Breast epithelium (tissue), 3 donors: ENCODE results near the gene IL22RA2.

Experiments
- CTCF ChIP-seq, 3 donors: fragments of 450-650 bp; IDR thresholded peaks; one replicate each; pipeline ENCODE4 v1.5.1; 2016 to 2017; ENCODE audit warnings: antibody characterized with exemption in 3 of 3, mild to moderate bottlenecking in 3 of 3, moderate library complexity in 3 of 3
- POLR2A ChIP-seq: fragments of 450-650 bp; IDR thresholded peaks from one replicate; pipeline ENCODE4 v1.6.1; 2016; ENCODE audit warnings: antibody characterized with exemption, mild to moderate bottlenecking, moderate library complexity
- POLR2AphosphoS5 ChIP-seq, 3 donors: sonication (generic); formaldehyde crosslinking; IDR thresholded peaks; one replicate each; pipeline ENCODE4 v1.6.1; 2017; ENCODE audit warnings: antibody characterized with exemption in 3 of 3

GRCh38 chr6:137107767-137108105 lies 65.7 kb downstream of the IL22RA2 start:
- no peak for TF ChIP-seq POLR2A
- no peak for TF ChIP-seq CTCF (IDR thresholded peaks at IDR 0.05)
- no peak for TF ChIP-seq POLR2AphosphoS5 (IDR thresholded peaks at IDR 0.05)
